ENCODE measurements around the gene PMS2.

DNA sequence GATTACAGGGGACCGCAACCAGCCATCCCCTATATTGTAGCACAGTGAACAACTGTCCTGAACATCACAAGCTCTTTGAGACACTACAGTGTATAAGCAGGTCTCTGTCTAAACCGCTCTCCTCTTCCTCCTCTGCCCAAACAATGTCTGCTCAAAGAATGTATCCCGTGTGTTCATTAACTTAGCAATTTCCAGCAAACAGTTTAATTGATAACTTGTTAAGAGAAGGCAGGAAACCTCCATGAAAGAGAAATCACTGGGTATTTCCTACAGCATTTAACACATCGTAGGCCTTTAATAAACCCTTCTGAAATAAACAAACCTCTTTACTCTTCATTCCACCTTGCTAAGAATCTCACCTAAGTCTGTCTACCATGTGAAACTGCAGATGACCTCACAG, 1.5 kb downstream of the PMS2 start:
- TF ChIP-seq RFX5 (IDR thresholded peaks at IDR 0.05), result no peak
- TF ChIP-seq, protein P1, sequence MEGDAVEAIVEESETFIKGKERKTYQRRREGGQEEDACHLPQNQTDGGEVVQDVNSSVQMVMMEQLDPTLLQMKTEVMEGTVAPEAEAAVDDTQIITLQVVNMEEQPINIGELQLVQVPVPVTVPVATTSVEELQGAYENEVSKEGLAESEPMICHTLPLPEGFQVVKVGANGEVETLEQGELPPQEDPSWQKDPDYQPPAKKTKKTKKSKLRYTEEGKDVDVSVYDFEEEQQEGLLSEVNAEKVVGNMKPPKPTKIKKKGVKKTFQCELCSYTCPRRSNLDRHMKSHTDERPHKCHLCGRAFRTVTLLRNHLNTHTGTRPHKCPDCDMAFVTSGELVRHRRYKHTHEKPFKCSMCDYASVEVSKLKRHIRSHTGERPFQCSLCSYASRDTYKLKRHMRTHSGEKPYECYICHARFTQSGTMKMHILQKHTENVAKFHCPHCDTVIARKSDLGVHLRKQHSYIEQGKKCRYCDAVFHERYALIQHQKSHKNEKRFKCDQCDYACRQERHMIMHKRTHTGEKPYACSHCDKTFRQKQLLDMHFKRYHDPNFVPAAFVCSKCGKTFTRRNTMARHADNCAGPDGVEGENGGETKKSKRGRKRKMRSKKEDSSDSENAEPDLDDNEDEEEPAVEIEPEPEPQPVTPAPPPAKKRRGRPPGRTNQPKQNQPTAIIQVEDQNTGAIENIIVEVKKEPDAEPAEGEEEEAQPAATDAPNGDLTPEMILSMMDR (IDR thresholded peaks at IDR 0.05), result no peak
- TF ChIP-seq CBX8 (IDR thresholded peaks at IDR 0.05), result no peak
- TF ChIP-seq, protein P2, sequence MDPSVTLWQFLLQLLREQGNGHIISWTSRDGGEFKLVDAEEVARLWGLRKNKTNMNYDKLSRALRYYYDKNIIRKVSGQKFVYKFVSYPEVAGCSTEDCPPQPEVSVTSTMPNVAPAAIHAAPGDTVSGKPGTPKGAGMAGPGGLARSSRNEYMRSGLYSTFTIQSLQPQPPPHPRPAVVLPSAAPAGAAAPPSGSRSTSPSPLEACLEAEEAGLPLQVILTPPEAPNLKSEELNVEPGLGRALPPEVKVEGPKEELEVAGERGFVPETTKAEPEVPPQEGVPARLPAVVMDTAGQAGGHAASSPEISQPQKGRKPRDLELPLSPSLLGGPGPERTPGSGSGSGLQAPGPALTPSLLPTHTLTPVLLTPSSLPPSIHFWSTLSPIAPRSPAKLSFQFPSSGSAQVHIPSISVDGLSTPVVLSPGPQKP (IDR thresholded peaks at IDR 0.05; ENCODE audit: low read depth, low read length), result no peak
- TF ChIP-seq POLR2A (IDR thresholded peaks at IDR 0.05; ENCODE audit: low read length), result no peak
- no peak for TF ChIP-seq SMC3 (IDR thresholded peaks at IDR 0.05)
- no peak for TF ChIP-seq RAD21 (conservative IDR thresholded peaks at IDR 0.05 in 1 of 2, IDR thresholded peaks at IDR 0.05 in 1 of 2)
- TF ChIP-seq, protein P3, sequence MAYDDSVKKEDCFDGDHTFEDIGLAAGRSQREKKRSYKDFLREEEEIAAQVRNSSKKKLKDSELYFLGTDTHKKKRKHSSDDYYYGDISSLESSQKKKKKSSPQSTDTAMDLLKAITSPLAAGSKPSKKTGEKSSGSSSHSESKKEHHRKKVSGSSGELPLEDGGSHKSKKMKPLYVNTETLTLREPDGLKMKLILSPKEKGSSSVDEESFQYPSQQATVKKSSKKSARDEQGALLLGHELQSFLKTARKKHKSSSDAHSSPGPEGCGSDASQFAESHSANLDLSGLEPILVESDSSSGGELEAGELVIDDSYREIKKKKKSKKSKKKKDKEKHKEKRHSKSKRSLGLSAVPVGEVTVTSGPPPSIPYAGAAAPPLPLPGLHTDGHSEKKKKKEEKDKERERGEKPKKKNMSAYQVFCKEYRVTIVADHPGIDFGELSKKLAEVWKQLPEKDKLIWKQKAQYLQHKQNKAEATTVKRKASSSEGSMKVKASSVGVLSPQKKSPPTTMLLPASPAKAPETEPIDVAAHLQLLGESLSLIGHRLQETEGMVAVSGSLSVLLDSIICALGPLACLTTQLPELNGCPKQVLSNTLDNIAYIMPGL (CRISPR knock-in tag; IDR thresholded peaks at IDR 0.05; ENCODE audit: borderline replicate concordance), result no peak
- no peak for TF ChIP-seq JUNB (IDR thresholded peaks at IDR 0.05)
- TF ChIP-seq, protein P4, sequence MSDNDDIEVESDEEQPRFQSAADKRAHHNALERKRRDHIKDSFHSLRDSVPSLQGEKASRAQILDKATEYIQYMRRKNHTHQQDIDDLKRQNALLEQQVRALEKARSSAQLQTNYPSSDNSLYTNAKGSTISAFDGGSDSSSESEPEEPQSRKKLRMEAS (IDR thresholded peaks at IDR 0.05), result no peak

Data from A549 (cell line).